ENCODE results near the gene KLHL41.

DNA sequence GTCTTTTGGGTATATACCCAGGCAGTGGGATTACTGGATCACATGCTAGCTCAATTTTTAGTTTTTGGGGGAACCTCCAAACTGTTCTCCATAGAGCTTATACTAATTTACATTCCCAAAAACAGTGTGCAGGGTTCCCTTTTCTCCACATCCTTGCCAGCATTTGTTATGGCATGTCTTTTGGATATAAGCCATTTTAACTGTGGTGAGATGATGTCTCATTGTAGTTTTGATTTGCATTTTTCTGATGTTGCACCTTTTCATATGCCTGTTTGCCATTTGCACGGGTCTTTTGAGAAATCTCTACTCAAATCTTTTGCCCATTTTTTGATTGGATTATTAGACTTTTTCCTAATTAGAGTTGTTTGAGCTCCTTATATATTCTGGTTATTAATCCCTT lies 56.2 kb downstream of the KLHL41 start:
- TF ChIP-seq ISL1 (CRISPR knock-in tag; IDR thresholded peaks at IDR 0.05) (no peak), ZFP3 (CRISPR knock-in tag; IDR thresholded peaks at IDR 0.05) (no peak), ESRRG (CRISPR knock-in tag; IDR thresholded peaks at IDR 0.05) (no peak), ZNF8 (CRISPR knock-in tag; IDR thresholded peaks at IDR 0.05) (no peak)
- TF ChIP-seq, protein P1, sequence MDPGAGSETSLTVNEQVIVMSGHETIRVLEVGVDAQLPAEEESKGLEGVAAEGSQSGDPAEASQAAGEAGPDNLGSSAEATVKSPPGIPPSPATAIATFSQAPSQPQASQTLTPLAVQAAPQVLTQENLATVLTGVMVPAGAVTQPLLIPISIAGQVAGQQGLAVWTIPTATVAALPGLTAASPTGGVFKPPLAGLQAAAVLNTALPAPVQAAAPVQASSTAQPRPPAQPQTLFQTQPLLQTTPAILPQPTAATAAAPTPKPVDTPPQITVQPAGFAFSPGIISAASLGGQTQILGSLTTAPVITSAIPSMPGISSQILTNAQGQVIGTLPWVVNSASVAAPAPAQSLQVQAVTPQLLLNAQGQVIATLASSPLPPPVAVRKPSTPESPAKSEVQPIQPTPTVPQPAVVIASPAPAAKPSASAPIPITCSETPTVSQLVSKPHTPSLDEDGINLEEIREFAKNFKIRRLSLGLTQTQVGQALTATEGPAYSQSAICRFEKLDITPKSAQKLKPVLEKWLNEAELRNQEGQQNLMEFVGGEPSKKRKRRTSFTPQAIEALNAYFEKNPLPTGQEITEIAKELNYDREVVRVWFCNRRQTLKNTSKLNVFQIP (CRISPR knock-in tag; IDR thresholded peaks at IDR 0.05; ENCODE audit: borderline replicate concordance, low read depth), result no peak

Data from SK-N-SH treated with all-trans-retinoic acid at 6 μM for 48 hours (cell line).